Measurements from ENCODE around the gene DNTTIP2.

GRCh38 chr1:93899543-93900207, 20.7 kb upstream of the DNTTIP2 start:
- TF ChIP-seq CTCF (IDR thresholded peaks at IDR 0.05; ENCODE audit: borderline replicate concordance, extremely low read depth, low read length, poor library complexity, severe bottlenecking), result no peak
- no peak for TF ChIP-seq EZH2 (IDR thresholded peaks at IDR 0.05; ENCODE audit: borderline replicate concordance, low read depth, low read length, severe bottlenecking)
